ENCODE data around the gene SKIC2. TPM values are rescaled to one million over a fixed set of nuclear protein-coding genes. Genes with fewer than 3 reads are reported as not detected.

Gene SKIC2
- total RNA-seq, 4 donors from 2014 or later: 52.8 to 173 (median 71.3) TPM

DNA sequence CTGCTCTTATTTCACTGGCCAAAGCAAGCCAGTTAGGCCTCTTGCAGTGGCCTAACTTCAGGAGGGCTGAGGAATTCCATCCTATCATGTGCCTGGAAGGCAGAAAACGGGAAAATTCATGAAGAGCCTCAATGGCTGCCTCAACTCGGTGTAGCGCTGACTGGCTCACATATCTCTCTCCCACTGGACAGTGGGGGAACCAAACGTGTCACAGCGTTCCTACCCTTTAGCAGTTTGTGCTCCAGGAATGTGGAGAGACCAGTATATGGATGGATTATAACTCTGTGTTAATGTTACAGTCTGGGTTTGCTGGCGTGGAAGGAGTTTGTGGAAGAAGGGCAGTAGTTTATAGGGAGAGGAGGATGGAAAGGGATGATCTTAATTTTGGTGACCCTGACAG lies 43.2 kb upstream of the SKIC2 start:
- in situ Hi-C loops (cut with MboI; ENCODE audit: low pct_ligation_motif_present in 1 of 4, low pct_unique_long_range_greater_than_20kb in 1 of 4, low sequenced_read_pairs in 3 of 4): no loop called here
- peaks cover 0 to 7% (median 0%) of the 10 kb centered on the region in 4 donors for H3K4me1 ChIP-seq
- H3K36me3 ChIP-seq: no peaks in the 10 kb centered on the region
- TF ChIP-seq EP300 (IDR thresholded peaks at IDR 0.05; ENCODE audit: low read depth) (no peak), POLR2AphosphoS5 (IDR thresholded peaks at IDR 0.05) (no peak), CTCF (IDR thresholded peaks at IDR 0.05) (no peak), POLR2A (IDR thresholded peaks at IDR 0.05) (no peak)
- H3K27ac ChIP-seq: no peak overlapping the region
- no peak overlapping the region for H3K4me3 ChIP-seq
- intact Hi-C loops (cut with DNase I; ENCODE audit: low total_unique reads): no loop called here
- WGBS, 2 donors (ENCODE audit: low coverage in 1 of 2): 82 to 88% methylated on average over 1 to 6 of the region's 6 CpGs
- H3K9me3 ChIP-seq: no peaks in the 10 kb centered on the region
- H3K27me3 ChIP-seq: no peaks in the 10 kb centered on the region
- DNase-seq: no peak

- in situ Hi-C loops (cut with MboI; ENCODE audit: low pct_ligation_motif_present in 1 of 4, low pct_unique_long_range_greater_than_20kb in 1 of 4, low sequenced_read_pairs in 3 of 4) (no loop called here), intact Hi-C loops (cut with DNase I; ENCODE audit: low total_unique reads) (no loop called here)
- Histone ChIP-seq H3K4me3 (no peak overlapping the region), H3K27ac (no peak overlapping the region), H3K4me1 (no peaks in the 10 kb centered on the region), H3K27me3 (no peaks in the 10 kb centered on the region), H3K9me3 (no peaks in the 10 kb centered on the region), H3K36me3 (no peaks in the 10 kb centered on the region)
- DNase-seq: no peak
- TF ChIP-seq CTCF (IDR thresholded peaks at IDR 0.05) (no peak), POLR2A (IDR thresholded peaks at IDR 0.05) (no peak), EP300 (IDR thresholded peaks at IDR 0.05; ENCODE audit: low read depth) (no peak), POLR2AphosphoS5 (IDR thresholded peaks at IDR 0.05) (no peak)
- WGBS, 2 donors (ENCODE audit: low coverage in 1 of 2): 75 to 79% methylated on average over 3 to 8 of the region's 8 CpGs
Measured at GRCh38 chr6:31918069-31918720, 40.8 kb upstream of the SKIC2 start.

DNA sequence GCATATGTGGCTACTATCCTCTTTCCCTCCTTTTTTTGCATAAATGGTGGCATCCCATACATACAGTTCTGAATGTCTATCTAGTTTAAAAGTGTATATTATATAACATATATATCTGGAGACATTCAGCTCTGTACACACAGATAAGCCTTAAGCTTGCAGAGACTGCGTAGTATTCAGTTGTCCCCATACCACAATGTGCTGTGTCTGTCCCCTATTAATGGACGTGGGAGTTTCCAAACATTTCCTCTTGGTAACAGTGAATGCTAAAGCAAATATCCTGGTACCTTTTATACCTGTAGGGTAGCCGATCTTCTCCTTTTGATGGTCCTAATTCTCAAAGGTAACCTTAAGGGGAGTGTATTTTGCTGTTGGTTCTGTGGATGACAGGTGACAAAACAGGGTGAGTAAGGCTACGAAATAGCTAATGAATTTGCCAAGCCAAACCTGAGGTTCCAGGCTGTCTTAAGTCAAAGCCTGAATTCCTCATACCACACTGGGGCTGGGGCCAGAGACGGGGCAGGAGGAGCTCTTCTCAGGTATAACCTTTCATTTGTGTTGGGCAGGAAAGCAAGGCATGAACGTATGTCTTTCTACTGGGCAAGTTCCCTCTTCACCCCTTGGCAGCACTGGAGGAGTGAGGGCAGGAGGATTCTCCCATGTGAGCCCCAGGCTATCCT lies 39.2 kb upstream of the SKIC2 start:
- in situ Hi-C loops (cut with MboI; ENCODE audit: low pct_ligation_motif_present in 1 of 4, low pct_unique_long_range_greater_than_20kb in 1 of 4, low sequenced_read_pairs in 3 of 4) (no loop called here), intact Hi-C loops (cut with DNase I; ENCODE audit: low total_unique reads) (no loop called here)
- no peak for DNase-seq
- Histone ChIP-seq H3K4me3 (no peak overlapping the region), H3K27ac (no peak overlapping the region), H3K4me1 (no peaks in the 10 kb centered on the region), H3K27me3 (no peaks in the 10 kb centered on the region), H3K36me3 (no peaks in the 10 kb centered on the region), H3K9me3 (no peaks in the 10 kb centered on the region)
- no peak for TF ChIP-seq POLR2A (IDR thresholded peaks at IDR 0.05)
- no peak for TF ChIP-seq EP300 (IDR thresholded peaks at IDR 0.05; ENCODE audit: low read depth)
- TF ChIP-seq POLR2AphosphoS5 (IDR thresholded peaks at IDR 0.05): no peak
- TF ChIP-seq CTCF (IDR thresholded peaks at IDR 0.05): no peak
- 86 to 91% methylated on average over 6 of the region's 6 CpGs for WGBS, 2 donors (ENCODE audit: low coverage in 1 of 2)

DNA sequence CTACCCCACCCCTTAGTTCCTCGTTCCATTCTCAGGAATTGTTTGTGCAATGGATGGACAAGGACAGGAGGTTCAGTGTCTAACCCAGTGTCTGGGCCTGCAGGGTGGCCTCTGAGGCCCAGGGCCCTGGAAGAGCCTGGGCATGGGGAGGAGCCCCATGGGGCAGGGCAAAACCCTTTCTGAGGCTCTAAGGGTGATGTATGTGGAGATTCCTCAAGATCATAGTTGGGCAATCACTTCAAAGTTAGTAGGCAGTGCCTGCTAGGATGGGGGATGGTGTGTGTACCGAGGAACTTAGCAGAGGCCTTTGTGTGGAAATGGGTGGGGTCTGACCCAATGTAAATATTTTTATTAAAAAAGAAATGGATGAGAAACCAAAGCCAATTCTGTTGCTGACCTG lies 38.2 kb upstream of the SKIC2 start:
- H3K9me3 ChIP-seq: no peaks in the 10 kb centered on the region
- DNase-seq: no peak
- H3K27me3 ChIP-seq: no peaks in the 10 kb centered on the region
- H3K4me3 ChIP-seq: no peak overlapping the region
- no peak overlapping the region for H3K27ac ChIP-seq
- in situ Hi-C loops (cut with MboI; ENCODE audit: low pct_ligation_motif_present in 1 of 4, low pct_unique_long_range_greater_than_20kb in 1 of 4, low sequenced_read_pairs in 3 of 4): no loop called here
- no peak for TF ChIP-seq EP300 (IDR thresholded peaks at IDR 0.05; ENCODE audit: low read depth)
- TF ChIP-seq CTCF (IDR thresholded peaks at IDR 0.05): no peak
- TF ChIP-seq POLR2A (IDR thresholded peaks at IDR 0.05): no peak
- TF ChIP-seq POLR2AphosphoS5 (IDR thresholded peaks at IDR 0.05): no peak
- H3K36me3 ChIP-seq: no peaks in the 10 kb centered on the region
- H3K4me1 ChIP-seq: no peaks in the 10 kb centered on the region
- WGBS, 2 donors (ENCODE audit: low coverage in 1 of 2): 73% methylated on average over 2 of the region's 2 CpGs; no CpG with 5 or more reads in 1 of the 2 donors
- intact Hi-C loops (cut with DNase I; ENCODE audit: low total_unique reads): no loop called here

Data from transverse colon (tissue), 4 donors.